GM12864 (cell line): ENCODE results near the gene CSK.

ENCODE experiments used
- DNase-seq: peaks from one replicate; pipeline ENCODE4 v3.0.0-alpha.2; 2011; ENCODE audit warnings: low read depth
- H3K4me3 ChIP-seq: 2 replicates; pipeline ENCODE4 v1.5.1; 2011; ENCODE audit warnings: mild to moderate bottlenecking, low read depth, low read length, control low read depth
- TF ChIP-seq, protein P1 (sequence below): IDR thresholded peaks from 2 replicates; pipeline ENCODE4 v1.5.1; 2011; ENCODE audit warnings: low read depth, mild to moderate bottlenecking, moderate library complexity, low read length, control low read depth, inconsistent platforms; ENCODE audit errors: missing control alignments

CSK gene

DNA sequence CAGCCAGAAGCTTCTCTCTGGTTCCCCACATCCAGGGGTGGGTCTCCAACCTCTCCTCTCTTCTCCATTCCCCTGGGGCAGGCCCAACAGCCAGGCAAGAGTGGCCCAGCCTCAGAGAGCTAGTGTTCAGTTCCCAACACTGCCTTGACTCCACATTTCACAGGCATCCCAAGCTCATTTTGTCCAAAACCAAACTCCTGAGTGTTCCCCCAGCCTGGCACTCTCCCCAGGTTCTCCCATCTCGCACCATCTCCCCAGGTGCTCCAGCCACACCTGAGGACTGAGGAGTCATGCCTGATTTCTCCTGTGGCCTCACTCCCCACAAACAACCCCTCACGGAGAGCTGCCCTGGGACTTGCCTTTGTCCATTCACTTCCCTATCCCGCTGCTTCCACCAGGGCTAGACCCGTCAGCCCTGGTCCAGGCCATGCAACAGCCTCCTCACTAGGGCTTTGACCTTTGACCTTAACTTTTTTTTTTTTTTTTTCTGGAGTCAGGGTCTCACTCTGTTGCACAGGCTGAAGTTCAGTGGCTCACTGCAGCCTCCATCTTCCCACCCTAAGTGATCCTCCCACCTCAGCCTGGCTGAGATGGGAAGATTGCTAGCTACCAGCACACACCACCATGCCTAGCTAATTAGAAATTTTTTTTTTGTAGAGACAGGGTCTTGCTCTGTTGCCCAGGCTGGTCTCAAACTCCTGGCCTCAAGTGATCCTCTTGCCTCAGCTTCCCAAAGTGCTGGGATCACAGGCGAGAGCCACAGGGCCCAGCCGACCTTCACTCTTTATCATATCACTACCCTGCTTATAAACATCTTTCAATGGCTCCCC is 3.9 kb upstream of the CSK start:
- DNase-seq: no peak
- TF ChIP-seq, protein P1, sequence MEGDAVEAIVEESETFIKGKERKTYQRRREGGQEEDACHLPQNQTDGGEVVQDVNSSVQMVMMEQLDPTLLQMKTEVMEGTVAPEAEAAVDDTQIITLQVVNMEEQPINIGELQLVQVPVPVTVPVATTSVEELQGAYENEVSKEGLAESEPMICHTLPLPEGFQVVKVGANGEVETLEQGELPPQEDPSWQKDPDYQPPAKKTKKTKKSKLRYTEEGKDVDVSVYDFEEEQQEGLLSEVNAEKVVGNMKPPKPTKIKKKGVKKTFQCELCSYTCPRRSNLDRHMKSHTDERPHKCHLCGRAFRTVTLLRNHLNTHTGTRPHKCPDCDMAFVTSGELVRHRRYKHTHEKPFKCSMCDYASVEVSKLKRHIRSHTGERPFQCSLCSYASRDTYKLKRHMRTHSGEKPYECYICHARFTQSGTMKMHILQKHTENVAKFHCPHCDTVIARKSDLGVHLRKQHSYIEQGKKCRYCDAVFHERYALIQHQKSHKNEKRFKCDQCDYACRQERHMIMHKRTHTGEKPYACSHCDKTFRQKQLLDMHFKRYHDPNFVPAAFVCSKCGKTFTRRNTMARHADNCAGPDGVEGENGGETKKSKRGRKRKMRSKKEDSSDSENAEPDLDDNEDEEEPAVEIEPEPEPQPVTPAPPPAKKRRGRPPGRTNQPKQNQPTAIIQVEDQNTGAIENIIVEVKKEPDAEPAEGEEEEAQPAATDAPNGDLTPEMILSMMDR: no peak
- H3K4me3 ChIP-seq: no peak overlapping the region

DNA sequence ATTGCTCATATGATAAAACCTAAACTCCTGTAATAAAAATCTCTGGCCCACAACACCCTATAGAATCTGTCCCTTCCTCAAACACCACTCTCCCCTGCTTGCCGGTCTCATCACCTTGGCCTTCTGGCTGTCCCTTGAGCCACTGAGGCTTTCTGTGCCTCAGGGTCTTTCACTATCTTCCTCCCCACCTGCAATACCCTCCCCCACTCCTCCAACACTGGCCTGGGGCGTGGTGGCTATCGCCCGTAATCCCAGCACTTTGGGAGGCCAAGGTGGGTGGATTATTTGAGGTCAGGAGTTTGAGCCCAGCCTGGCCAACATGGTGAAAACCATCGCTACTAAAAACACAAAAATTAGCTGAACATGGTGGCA is 3.3 kb upstream of the CSK start:
- no peak overlapping the region for H3K4me3 ChIP-seq
- TF ChIP-seq, protein P1: no peak
- no peak for DNase-seq

DNA sequence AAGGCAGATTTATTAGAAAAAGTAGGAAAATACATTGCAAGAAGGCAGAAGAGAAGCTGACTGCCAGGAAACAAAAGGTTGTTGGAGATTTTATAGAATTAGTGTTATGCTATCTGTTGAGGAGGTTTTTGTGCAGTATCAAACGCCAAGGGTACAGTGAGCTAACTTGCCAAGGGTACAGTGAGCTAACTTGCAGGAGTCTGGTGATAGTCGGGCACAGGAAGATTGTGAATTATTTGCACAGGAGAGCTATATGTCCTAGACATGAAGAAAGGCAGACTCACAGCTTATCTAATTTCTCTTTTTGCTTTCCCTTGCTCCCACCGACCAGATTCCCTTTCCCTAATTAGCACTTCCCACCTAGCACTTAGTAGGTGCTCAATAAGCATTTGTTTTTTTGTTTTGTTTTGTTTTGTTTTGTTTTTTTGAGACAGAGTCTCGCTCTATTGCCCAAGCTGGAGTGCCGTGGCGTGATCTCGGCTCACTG is 2.7 kb upstream of the CSK start:
- no peak overlapping the region for H3K4me3 ChIP-seq
- TF ChIP-seq, protein P1: no peak
- no peak for DNase-seq

DNA sequence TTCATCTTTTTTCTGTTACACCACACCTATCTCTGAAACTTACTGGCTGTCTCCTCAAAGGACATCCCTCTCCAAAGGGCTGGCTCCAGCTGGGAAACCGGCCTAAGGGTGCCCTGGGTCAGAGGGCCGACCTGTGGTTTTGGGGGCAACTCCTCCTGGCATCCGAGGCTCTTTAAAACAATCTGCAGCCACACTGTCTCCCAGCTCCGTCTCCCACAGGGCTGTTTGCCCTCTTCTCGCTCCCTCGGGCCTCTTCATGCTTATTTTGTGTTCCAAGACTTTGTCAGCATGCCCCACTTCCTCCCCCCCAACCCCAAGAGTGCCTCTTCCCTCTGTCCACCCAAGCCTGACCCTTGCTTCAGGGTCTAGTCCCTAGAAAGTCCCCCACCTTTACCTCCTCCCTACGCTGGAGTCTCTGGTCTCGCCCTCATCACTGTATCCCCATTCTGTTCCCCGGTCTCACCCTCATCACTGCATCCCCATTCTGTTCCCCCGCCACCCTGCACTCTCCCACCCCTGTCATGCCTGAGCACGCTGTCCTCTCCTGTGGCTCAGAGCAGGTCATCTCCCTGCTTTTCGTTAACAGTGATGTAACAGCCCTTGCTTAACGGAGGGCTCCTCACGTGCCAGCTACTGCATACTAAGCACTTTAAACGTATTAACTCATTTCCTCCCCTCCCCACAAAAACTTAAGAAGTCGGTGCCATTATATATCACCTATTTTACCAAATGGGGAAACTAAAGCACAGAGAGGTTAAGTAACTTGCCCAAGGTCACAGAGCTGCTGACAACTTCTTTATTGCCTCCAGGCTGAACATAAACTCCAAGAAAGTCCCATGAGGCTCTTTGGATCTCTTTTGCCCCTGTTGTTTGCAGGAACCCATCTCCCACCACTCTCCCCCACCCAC is 1.1 kb upstream of the CSK start:
- TF ChIP-seq, protein P1: no peak
- no peak for DNase-seq
- peak overlapping the region; percentile 66 for H3K4me3 ChIP-seq

DNA sequence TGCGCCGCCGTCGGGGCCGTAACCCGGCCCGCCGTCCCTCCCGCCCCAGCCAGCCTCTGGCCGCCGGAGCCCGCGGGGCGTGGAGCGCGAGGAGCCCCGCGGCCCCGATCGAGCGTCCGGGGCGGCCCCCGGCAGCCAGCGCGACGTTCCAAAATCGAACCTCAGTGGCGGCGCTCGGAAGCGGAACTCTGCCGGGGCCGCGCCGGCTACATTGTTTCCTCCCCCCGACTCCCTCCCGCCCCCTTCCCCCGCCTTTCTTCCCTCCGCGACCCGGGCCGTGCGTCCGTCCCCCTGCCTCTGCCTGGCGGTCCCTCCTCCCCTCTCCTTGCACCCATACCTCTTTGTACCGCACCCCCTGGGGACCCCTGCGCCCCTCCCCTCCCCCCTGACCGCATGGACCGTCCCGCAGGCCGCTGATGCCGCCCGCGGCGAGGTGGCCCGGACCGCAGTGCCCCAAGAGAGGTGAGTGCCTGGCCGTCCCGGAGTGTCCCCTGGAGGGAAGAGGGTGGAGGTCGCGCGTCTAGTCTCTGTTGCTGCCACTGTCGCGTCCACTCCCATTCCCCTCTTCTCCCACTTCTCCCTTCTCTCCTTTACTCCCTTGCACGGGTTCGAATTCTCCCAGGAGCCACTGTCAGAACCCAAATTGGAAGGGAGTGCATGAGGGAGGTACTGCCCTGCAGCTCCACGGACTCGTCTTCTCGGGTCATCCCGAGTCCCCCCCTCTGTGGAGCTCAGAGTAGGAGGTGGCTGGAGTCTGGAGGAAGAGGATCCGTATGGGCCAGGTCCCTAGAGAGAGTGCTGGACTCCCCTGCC is 585 bp downstream of the CSK start:
- TF ChIP-seq, protein P1: no peak
- H3K4me3 ChIP-seq: peak overlapping the region; percentile 95
- DNase-seq: no peak

DNA sequence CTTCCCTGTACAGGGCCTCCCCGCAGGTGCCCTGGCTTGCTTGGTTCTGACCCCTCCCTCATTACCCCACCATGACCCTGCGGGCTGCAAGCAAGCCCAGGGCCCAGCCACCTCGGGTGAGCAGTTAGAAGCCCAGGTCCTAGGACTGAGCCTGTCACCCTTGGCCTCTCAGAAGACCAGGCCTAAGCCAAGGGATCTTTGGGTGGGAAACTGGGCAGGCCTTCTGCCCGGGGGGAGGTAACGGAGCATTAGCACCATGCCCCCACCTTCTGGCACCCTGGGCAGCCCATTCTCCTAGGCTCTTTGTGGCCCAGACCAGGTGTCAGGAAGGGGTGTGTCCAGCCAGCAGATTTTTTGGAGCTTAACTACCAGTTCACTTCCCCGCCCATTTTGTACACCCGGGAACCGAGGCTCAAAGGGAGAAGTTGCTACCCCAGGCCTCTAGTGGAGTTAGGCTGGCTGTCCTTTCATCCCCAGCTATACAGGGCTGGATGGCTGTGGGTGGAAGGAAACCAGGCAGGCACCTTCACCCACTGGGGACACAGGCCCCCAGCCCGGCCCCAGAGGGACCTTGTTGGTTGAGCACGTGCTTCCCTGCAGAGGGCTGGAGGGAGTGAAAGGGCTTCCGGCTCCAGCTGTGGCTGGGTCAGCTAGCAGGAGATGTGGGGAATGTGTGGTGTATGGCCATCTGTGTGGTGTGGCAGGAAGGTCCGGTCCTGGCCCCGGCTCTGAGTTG is 1.4 kb downstream of the CSK start:
- TF ChIP-seq, protein P1: no peak
- H3K4me3 ChIP-seq: peak overlapping the region; percentile 95
- DNase-seq: no peak
